GM11168 (cell line): ENCODE data around the gene RELN.
"Not testable (repeated sequence)": the region's sequence is repeated elsewhere in the genome, so short reads cannot be mapped to it uniquely, and the experiment has no call there.

ENCODE experiments used
- in situ Hi-C: fragments of 300-500 bp; cut with MboI; formaldehyde crosslinking; loops from one replicate; pipeline ENCODE4 v1.12.0; 2022; ENCODE audit warnings: low sequenced_read_pairs; ENCODE audit not compliant: unreplicated experiment

Gene RELN

DNA sequence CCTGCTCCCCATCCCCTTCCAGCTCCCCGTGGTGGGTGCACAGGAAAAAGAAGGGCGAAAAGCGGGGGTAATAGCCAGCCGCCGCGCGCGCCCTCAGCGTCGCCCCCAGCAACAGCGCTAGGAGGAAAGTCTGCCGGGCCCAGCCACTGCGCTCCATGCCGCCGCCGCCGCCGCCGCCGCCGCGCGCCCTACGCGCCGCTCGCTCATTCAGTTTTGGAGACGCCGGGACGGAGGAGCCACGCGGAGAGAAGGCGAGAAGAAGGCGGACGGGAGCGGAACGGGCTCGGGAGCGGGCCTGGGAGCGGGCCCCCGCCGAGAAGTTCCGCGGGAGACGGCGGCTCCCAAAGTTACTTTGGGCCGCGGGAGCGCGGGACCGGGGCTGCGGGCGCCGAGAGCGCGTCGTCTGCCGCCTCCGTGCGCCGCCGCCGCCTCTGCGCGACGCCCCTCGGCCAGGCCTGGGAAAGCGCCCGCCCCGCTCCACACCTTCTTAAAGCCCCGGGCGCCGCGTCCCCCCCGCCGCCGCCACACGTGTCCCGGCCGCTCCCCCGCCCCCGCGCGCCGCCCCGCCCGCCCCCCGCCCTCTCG, at the start of gene RELN:
Gene RELN (minus strand): TSS at position 459 of the 585 bp plus-strand sequence. CDS start 302 bp downstream, at position 157.
- in situ Hi-C loops: no loop called here

DNA sequence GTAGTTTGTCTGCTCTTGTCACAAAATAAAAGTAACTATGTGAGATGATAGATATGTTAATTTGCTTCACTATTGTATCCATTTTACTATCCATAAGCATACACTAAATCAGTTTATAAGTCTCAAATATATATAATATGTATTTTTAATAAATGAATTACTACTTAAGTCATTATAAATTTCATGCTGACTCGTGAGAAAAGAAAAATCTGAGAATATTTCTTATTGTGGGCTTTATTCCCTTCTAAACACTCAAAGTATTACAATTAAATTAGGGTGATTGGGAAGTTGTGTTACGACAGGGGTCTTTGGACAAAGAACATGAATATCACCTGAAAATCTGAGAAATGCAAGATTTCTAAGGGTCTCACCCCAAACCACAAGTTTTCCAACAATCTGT, 48.7 kb upstream of the RELN start:
- in situ Hi-C loops: no loop called here

DNA sequence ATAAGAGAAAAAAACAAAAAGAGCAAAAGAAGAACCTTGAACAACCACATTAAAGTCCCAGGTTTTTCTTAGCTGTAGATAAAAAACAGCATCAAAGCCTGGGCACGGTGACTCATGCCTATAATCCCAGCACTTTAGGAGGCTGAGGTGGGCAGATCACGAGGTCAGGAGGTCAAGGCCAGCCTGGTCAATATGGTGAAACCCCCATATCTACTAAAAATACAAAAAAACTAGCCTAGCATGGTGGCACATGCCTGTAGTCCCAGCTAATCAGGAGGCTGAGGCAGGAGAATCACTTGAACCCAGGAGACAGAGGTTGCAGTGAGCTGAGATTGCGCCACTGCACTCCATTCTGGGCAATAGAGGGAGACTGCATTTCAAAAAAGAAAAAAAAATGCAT, 47.4 kb upstream of the RELN start:
- in situ Hi-C loops: not testable (repeated sequence)

DNA sequence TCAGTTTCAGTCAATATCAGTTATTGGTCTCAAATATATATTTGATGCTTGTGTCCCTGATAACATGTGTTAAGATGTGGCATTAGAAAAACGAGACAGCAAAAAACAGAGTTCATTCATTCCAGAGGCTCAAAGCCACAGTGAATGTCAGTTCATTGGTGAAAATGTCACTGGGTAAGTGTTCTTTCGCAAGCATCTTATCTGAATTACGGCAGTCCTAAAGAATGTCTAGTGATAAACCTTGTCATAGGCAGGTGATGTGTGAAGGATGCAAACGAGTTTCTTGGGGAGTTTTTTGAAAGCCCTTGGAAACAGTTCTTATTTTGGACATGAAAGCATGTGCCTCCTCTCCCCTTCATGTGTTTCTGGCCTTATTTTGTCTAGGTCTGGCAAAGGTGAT, 45.9 kb upstream of the RELN start:
- in situ Hi-C loops: no loop called here

DNA sequence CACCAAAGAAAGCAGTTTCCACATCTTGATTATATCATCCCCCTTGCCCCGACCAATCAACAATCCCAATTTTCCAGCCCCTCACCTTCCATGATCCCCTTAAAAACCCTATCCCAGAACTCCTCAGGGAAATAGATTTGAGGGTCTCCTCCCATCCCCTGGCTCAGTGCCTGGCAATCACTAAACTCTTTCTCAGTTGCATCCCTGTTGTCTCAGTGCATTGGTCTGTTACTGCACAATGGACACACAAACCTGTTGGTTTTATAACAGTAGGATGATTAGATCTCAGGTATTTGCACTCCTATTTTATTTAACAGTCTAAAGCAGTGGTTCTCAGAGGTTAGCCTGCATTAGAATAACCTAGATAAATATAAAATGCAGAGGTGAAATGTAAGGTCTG, 45.2 kb upstream of the RELN start:
- in situ Hi-C loops: no loop called here

DNA sequence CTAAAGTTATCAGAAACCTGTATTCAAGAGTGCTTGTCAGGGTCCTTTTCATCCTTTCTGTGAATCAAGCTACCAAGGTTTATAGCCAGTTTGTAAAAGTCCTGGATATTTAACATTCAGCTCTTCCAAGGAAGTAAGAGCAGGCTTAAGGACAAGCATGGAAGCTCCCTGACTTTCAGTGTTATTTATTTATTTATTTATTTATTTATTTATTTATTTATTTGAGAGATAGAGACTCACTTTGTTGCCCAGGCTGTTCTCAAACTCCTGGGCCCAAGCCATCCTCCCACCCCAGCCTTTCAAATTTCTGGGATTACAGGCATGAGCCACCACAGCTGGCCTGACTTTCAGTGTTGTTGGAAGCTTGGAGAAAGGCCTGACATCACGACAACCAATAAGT, 44.4 kb upstream of the RELN start:
- in situ Hi-C loops: no loop called here

DNA sequence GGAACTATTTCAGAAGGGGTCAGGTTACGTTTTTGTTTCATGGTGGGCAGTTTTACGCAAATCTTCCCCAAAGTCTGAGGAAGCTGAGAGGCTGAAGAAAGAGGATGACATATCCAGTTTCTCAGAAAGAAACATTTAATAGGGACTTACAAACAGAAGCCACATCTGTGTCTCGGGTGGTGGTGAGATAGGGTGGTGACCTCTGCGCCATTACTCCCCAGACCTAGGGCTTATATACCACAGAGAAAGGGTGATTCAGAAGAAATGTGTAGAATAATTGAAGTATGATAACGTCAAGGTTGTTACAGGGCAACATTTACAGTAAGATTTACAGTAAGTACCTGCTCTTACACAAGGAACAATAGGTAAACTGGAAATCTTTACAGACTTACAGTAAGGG, 43.0 kb upstream of the RELN start:
- in situ Hi-C loops: no loop called here

DNA sequence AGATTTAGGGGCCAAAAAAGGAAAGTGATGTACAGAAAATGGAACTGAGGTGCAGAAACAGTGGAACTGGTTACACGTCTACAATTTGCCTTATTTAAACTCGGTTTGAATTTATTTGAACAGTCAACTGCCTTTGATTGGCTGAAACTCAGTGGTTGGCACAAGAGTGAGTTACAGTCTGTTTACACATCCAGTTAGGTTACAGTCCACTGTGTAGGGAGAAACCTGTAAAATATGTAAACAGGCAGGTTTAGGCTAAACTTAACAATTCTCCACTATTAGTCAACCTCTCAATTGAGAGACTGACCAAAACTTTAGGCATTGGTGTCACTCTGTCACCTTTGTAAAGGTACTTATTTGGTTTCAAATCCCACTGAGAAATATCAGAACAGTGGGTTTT, 40.3 kb upstream of the RELN start:
- in situ Hi-C loops: no loop called here

DNA sequence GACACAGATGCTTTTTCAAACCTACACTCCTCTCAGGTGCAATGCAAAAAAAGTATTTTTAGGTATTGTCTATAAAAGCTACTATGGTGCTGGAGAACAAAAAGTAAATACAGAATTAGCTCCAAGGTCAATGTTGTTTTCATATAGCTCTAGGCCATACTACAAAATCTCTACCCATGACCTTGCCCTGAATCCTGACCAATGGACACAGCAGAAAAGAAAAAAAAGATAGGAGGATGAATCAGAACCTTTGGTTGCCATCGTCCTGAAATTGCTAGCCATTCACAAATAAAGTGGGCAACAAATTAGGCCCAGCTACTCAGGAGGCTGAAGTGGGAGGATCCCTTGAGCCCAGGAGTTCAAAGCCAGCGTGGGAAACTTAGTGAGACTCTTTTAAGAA, 35.2 kb upstream of the RELN start:
- in situ Hi-C loops: no loop called here

DNA sequence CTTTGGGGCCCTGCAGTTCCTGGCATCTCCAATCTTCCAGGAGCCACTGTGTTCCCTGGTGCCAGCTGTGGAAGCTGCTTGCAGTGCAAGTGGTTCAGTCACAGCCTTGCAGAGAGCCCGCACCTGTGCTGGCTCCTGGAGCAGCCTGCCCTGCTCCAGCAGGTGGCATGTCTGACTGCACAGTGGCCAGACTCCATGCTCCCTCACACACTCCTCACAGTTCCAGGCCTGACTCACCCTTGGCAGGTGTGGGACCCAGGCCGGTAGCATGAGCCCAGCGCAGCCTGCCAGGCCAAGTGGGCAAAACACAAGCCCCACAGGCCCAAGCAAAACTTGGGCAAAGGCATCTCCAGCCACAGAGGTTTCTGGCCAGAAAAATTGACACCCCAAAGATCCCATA, 33.6 kb upstream of the RELN start:
- in situ Hi-C loops: no loop called here

DNA sequence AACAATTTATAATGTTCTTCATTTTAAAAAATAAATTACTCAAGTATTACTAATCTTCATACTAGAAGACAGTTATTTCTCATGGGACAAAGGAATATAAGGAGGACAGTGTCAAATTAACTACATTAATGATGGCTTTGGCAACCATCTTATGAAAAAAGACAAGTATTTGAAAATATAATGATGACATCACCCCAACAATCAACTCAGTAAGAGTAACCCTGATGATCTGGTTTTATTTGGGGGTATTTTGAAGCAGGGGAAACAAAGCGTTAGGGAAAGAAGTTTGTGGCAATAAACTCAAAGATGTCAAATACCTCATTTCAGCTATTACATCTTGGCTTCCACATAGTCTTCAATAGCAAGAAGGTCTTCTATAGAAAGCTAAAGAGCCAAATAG, 29.0 kb upstream of the RELN start:
- in situ Hi-C loops: loop anchor here (10.0 kb wide), 1 partner anchor 106 kb away; no protein-coding TSS in a partner anchor

DNA sequence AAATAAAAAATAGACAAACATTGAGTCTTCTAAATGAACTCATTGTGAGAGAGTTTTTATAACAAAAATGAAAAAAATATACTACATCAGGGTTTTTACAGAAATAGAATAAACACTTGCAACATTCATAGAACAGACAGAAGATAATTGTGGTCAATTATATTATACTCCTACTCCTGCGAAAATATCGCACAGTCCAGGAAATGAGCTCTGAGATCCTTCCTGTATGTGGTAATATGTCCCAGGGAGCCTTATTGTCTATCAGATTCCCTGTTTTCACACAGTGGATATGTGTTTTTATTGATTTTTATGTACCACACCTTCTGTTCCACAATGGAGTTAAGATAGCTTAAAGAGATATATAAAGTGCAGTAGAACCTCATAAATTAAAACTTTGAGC, 27.5 kb upstream of the RELN start:
- in situ Hi-C loops: loop anchor here (10.0 kb wide), 1 partner anchor 108 kb away; no protein-coding TSS in a partner anchor

DNA sequence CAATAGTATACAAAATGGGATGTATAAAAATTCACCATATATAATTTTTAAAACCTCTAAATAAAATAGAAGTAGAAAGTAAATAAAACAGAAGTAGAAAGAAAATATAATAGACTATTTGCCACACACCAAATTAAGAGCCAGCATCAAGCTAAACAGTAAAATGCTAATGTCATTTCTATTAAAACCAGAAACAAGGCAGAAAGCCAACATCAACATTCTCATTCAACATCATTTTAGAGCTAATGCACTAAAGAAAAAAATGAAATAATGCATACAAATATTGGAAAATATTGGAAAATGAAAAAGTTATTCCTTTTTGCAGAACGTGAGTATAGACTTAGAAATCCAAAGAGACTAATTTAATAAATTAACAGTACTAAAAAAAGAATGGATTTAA, 23.4 kb upstream of the RELN start:
- in situ Hi-C loops: loop anchor here (10.0 kb wide), 1 partner anchor 112 kb away; no protein-coding TSS in a partner anchor

DNA sequence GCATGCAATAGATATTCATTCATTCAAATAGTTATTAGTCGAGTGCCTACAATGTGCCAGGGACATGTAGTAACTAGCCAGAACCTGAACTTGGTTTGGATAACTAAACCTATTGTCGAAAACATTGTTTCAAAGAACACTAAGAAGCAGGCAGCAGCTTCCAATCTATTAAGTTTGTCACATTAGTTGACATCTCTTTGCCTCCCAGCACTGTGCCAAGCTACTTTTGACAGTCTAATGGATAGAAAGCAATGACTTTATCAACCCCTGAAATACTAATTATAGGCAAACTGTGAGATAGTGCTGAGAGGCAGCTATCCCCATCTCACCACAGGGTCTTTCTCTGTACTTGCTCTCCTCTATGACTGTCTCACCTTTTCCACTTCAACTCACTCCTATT, 22.4 kb upstream of the RELN start:
- in situ Hi-C loops: loop anchor here (10.0 kb wide), 1 partner anchor 113 kb away; no protein-coding TSS in a partner anchor

DNA sequence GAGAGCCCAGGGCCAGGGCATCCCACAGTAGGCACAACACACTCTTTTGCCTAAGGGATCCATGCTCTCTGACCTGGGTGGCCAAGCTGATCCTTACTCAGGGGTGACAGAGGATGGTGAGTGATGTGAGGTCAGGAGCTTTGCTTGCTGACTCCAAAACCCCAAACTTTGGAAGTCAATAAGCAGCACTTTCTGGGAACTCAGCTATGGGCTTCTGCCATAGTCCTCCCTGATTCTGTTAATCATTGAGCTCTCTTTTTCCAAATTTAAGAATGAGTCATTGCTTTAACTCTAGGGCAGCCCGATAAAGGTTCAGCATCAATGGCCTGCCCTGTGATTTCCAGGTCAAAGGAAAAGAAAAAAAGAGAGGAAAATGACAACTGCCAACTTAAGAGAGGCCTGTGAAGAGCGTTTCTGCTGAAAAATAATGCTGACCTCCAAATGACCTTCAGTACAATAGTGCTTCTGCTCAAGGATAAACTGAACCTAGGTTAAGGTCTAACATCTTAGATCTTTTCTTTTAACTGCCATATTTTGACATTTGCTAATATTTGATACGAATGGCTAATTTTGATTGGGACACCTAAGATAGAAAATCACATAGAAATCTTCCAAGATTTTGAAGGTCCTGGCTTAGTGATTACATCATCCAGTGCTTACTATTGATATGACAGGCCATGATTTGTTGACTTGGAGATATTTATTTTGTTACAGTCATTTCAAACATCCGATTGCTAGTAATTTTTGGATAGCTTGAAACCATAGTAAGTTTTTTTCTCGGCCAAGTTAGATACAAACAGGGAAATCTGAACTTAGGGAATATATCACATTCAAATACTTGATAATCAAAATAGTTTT, 20.8 kb upstream of the RELN start:
- in situ Hi-C loops: loop anchor here (10.0 kb wide), 1 partner anchor 115 kb away; no protein-coding TSS in a partner anchor

DNA sequence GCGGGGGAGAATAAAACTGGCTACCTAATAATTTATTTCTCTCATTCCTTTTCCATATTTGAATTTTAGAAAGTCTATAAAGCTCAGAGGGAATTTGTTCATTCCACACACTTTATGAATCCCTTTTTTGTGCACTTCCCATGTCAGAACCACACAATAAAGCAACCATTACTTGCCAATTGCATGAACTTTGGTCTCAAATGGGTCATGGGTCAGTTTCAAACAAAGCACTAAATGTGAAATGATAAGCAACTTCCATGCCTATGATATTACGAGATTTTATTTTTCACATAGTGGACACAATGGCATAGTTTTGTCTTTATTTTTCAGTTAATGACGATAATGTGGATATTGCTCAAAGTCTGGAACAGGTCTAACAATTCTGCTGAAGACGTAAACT, 18.6 kb upstream of the RELN start:
- in situ Hi-C loops: no loop called here

DNA sequence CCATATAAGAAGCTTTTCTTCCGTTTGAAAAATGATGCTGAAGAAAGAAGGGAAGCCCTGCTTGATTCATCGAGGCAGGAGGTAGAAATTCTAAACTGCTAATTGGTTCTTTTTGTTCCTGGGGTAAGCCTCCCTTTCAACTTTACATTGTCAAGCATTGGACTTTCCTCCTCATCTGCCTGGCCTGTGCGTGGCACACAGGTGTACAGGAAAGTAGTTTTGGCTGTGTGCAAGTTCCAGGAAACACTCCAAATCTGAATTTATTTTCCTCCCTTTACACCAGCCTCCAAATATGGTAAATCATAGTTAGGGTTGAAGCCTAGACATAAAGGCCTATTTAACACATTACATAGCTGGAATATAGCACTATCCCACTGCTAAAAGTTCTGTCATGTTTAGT, 18.2 kb upstream of the RELN start:
- in situ Hi-C loops: no loop called here

DNA sequence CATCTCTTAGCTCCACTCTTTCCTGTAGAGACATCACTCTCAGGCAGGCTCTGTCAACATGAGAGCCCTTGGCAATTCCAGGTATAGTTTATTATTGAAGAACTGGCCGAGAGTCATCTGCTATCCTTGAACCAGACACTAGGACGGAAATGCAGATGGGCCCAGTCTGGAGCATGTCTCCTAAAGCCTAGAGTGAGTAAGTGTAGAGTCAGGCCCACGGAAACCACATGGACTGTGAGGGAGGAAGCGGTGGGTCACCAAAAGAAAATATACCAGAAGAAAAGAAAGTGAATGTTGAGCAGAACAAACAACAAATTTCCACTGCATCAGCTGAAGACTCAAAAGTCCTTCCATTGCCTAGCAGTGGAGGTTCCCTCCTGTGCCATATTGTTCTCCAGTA, 15.7 kb upstream of the RELN start:
- in situ Hi-C loops: no loop called here

DNA sequence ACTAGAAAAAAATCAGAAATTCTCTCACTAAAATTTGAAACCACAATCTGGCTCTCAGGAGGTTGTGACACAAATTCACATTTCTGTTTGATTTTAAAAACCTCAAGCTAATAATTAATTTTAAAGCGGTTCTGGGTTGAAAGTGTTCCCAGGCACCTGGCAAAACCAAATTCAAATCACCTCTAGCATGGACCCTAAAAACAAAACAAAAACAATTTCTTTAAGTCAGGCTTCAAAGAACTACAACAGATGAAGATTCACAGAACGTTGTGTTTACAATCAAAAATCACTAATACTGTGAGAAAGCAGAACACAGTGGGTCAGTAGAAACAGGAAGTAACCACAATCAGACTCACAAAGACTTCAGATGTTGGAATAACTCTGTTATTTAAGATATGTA, 7.2 kb upstream of the RELN start:
- in situ Hi-C loops: no loop called here

DNA sequence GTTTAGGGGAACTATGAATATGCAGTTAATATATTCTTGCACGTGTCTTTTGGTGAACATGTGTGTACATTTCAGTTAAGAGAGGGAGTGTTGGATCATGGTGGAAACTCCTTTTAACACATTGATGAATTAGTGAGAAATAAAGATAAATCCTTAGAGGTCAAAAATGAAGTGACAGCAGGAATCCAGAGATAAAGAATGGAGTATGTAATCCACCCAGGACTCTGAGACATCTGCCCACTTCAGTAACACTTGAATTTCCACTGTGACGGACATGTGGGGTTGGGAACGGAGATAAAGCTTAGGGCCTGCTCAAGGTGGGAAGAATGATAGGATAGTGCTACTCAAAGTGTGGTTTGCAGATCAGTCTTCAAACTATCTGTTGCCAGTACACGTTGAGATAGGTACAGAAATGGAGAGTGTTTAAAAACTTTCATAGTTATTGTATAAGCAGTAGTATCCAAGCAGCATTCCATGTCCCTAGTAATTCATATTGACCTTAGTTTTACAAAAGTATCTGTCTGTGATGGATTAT, 6.6 kb upstream of the RELN start:
- in situ Hi-C loops: no loop called here

DNA sequence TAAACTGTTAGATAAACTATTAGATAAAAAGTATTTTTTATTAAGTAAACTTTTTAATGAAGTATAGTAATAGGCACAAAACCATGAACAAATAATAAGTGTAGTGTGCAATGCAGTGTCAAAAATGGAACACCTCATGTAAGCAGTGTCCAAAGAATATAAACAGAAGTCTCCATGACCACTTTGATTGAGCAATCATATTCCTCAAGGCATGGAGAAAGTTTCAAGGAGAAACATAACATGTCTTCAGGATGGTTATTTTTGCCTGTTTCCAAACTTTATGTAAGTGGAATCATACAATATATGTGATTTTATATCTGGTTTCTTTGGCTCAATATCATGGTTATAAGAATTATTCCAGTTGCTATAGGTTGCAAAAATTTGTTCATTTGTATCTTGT, 6.1 kb upstream of the RELN start:
- in situ Hi-C loops: no loop called here
